ENCODE results near the gene TMEM62. TPM values are rescaled to one million over a fixed set of nuclear protein-coding genes. Genes with fewer than 3 reads are reported as not detected.
"Not testable (repeated sequence)": the region's sequence is repeated elsewhere in the genome, so short reads cannot be mapped to it uniquely, and the experiment has no call there.

Gene TMEM62
- total RNA-seq, 2 donors from 2014 or later: 22.9 to 26.7 TPM

GRCh38 chr15:43221422-43221821, 88.0 kb downstream of the TMEM62 start:
- no peak overlapping the region for H3K27ac Mint-ChIP-seq
- no peak overlapping the region for H3K4me3 Mint-ChIP-seq
- no peak for ATAC-seq
- DNase-seq: no peak
- H3K27me3 Mint-ChIP-seq: peaks cover 32% of the 10 kb centered on the region
- peaks cover 4% of the 10 kb centered on the region for H3K36me3 Mint-ChIP-seq (ENCODE audit: low read depth)
- peaks cover 9% of the 10 kb centered on the region for H3K4me1 Mint-ChIP-seq
- H3K9me3 ChIP-seq (ENCODE audit: control insufficient read depth, low read length, poor library complexity, severe bottlenecking): no peaks in the 10 kb centered on the region

DNA sequence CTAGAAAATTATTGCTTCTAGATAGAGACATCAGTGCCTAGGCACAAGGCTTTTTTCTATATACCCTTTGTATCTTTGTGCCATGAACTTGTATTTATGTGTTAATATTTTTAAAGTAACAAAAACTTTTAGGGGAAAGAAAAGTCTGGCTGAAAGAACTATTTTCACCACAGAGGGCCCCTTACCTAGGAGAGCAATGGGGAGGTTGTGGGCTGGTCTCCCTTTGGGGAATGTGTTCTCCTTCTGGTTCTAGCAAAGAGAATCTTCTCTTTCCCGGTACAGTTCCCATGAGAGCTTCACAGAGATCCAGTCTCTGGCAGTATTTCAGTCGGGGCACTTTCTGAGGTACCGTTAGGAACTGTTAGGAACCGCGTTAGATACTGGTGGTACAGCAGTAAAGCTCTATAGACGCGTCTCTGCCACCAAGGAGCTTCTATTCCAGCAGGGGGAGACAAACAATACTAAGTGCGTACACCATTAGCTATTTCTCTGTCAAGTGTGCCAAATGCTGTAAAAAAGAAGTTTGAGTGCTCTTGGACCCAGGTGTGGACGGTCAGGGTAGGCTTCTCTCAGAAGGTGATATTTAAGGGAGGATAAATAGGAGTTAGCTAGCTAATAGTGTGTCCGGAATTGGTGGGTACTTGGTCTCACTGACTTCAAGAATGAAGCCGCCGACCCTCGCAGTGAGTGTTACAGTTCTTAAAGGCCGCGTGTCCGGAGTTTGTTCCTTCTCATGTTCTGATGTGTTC, 92.0 kb downstream of the TMEM62 start:
- peaks cover 8% of the 10 kb centered on the region for H3K4me1 Mint-ChIP-seq
- H3K27me3 Mint-ChIP-seq: peaks cover 34% of the 10 kb centered on the region
- no peak overlapping the region for H3K27ac Mint-ChIP-seq
- DNase-seq (peak in 1 of 3 donors; percentile 21), ATAC-seq (peak; percentile 85)
- no peak overlapping the region for H3K4me3 Mint-ChIP-seq
- H3K36me3 Mint-ChIP-seq (ENCODE audit: low read depth): no peaks in the 10 kb centered on the region
- H3K9me3 ChIP-seq (ENCODE audit: control insufficient read depth, low read length, poor library complexity, severe bottlenecking): no peaks in the 10 kb centered on the region

DNA sequence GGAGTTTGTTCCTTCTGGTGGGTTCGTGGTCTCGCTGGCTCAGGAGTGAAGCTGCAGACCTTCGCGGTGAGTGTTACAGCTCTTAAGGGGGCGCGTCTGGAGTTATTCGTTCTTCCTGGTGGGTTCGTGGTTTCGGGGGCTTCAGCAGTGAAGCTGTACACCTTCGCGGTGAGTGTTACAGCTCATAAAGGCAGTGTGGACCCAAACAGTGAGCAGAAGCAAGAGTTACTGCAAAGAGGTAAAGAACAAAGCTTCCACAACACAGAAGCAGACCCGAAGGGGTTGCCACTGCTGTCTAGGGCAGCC, 92.5 kb downstream of the TMEM62 start:
- H3K36me3 Mint-ChIP-seq (ENCODE audit: low read depth); ATAC-seq; H3K4me1 Mint-ChIP-seq; DNase-seq; H3K4me3 Mint-ChIP-seq; H3K27ac Mint-ChIP-seq; H3K9me3 ChIP-seq (ENCODE audit: control insufficient read depth, low read length, poor library complexity, severe bottlenecking): not testable (repeated sequence)
- H3K27me3 Mint-ChIP-seq: peaks cover 30% of the 10 kb centered on the region

DNA sequence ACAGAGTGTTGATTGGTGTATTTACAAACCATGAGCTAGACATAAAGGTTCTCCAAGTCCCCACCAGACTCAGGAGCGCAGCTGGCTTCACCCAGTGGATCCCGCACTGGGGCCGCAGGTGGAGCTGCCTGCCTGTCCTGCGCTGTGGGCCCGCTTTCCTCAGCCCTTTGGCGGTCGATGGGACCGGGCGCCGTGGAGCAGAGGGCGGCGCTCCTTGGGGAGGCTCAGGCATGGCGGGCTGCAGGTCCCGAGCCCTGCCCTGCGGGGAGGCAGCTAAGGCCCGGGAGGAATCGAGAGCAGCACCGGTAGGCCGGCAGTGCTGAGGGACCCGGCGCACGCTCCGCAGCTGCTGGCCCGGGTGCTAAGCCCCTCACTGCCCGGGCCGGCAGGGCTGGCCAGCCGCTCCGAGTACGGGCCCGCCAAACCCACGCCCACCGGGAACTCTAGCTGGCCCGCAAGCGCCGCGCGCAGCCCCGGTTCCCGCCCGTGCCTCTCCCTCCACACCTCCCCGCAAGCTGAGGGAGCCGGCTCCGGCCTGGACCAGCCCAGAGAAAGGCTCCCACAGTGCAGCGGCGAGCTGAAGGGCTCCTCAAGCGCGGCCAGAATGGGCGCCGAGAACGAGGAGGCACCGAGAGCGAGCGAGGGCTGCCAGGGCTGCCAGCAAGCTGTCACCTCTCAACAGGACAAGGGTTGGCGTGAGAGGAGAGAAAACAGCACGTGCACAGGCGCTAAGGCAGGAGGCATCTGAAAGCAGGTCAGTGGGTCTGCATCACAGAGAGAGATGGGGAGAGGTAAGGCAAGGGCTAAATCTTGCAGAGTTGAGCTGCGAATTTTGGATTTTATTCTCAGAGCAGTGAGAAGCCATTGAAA, 93.3 kb downstream of the TMEM62 start:
- H3K27me3 Mint-ChIP-seq: peaks cover 24% of the 10 kb centered on the region
- no peak overlapping the region for H3K27ac Mint-ChIP-seq
- ATAC-seq: no peak
- H3K9me3 ChIP-seq (ENCODE audit: control insufficient read depth, low read length, poor library complexity, severe bottlenecking): no peaks in the 10 kb centered on the region
- peaks cover 8% of the 10 kb centered on the region for H3K4me1 Mint-ChIP-seq
- H3K36me3 Mint-ChIP-seq (ENCODE audit: low read depth): no peaks in the 10 kb centered on the region
- no peak overlapping the region for H3K4me3 Mint-ChIP-seq
- DNase-seq: no peak

DNA sequence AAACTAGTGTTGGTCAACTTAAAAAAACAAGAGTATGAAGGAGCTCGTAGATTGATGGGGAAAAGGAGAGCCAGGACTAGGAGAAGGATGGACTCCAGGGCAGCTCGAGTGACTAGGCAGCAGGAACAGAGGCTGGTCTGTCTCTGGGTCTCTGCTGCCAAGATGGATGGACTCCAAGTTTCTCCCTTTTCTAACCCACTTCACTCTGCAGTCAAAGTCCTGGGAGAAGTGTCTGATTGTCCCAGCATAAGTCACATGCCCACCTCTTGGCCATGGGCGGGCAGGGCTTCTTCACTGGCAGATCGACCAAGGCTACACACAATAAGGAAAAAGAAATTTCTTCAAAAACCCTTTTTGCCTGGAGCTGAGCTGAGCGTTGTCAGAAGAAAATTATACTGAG, 96.6 kb downstream of the TMEM62 start:
- Mint-ChIP-seq H3K36me3 (ENCODE audit: low read depth) (no peaks in the 10 kb centered on the region), H3K27me3 (peaks cover 28% of the 10 kb centered on the region), H3K27ac (no peak overlapping the region), H3K4me1 (peaks cover 8% of the 10 kb centered on the region), H3K4me3 (no peak overlapping the region)
- no peak for DNase-seq
- ATAC-seq: no peak
- no peaks in the 10 kb centered on the region for H3K9me3 ChIP-seq (ENCODE audit: control insufficient read depth, low read length, poor library complexity, severe bottlenecking)

- H3K27me3 Mint-ChIP-seq: peaks cover 27% of the 10 kb centered on the region
- peak overlapping the region; percentile 56 for H3K27ac Mint-ChIP-seq
- H3K4me3 Mint-ChIP-seq: no peak overlapping the region
These were observed 97.3 kb downstream of the TMEM62 start for GRCh38 chr15:43230640-43231115.

GRCh38 chr15:43232289-43232874, 99.0 kb downstream of the TMEM62 start:
- H3K9me3 ChIP-seq (ENCODE audit: control insufficient read depth, low read length, poor library complexity, severe bottlenecking): no peaks in the 10 kb centered on the region
- Mint-ChIP-seq H3K27me3 (peaks cover 30% of the 10 kb centered on the region), H3K4me1 (peaks cover 7% of the 10 kb centered on the region), H3K36me3 (ENCODE audit: low read depth) (no peaks in the 10 kb centered on the region), H3K4me3 (no peak overlapping the region), H3K27ac (peak overlapping the region; percentile 29)
- ATAC-seq (no peak), DNase-seq (no peak)

More at GRCh38 chr15:43230640-43231115, 97.3 kb downstream of the TMEM62 start:
- no peak for DNase-seq
- no peaks in the 10 kb centered on the region for H3K36me3 Mint-ChIP-seq (ENCODE audit: low read depth)
- H3K9me3 ChIP-seq (ENCODE audit: control insufficient read depth, low read length, poor library complexity, severe bottlenecking): no peaks in the 10 kb centered on the region
- H3K4me1 Mint-ChIP-seq: peaks cover 4% of the 10 kb centered on the region
- no peak for ATAC-seq

Other genes with a start within 250 kb of the TMEM62 start
- 10 to 100 TPM; 15.1 to 20.0 TPM for gene TTBK2, start 212.8 kb upstream of the TMEM62 start, total RNA-seq
- gene UBR1, start 27.5 kb upstream of the TMEM62 start, total RNA-seq: 10 to 100 TPM; 42.4 to 56.7 TPM
- gene CCNDBP1, start 51.8 kb downstream of the TMEM62 start, total RNA-seq: 10 to 100 TPM; 73.5 to 93.6 TPM
- not detected for gene EPB42, start 87.4 kb downstream of the TMEM62 start, total RNA-seq
- gene TGM5, start 133.3 kb downstream of the TMEM62 start, total RNA-seq: not detected
- gene TGM7, start 168.7 kb downstream of the TMEM62 start, total RNA-seq: not detected
- 1 to 10 TPM; 9.0 to 9.4 TPM for gene LCMT2, start 197.0 kb downstream of the TMEM62 start, total RNA-seq
- 10 to 100 TPM; 12.5 to 15.9 TPM for gene ZSCAN29, start 237.5 kb downstream of the TMEM62 start, total RNA-seq
- gene TUBGCP4, start 237.5 kb downstream of the TMEM62 start, total RNA-seq: 10 to 100 TPM; 11.0 to 13.1 TPM

Measured in T-helper 17 cell (primary cell).